Endodermal cell (in vitro differentiated cells): Measurements from ENCODE around the gene ABHD16A. TPM values are rescaled to one million over a fixed set of nuclear protein-coding genes. Genes with fewer than 3 reads are reported as not detected.

Source experiments
- DNase-seq: peaks from one replicate; pipeline ENCODE4 v3.0.0-alpha.2; 2017
- H3K27ac ChIP-seq: 2 replicates; pipeline ENCODE4 v1.5.1; 2013; ENCODE audit warnings: mild to moderate bottlenecking, low read depth, low read length, moderate library complexity
- H3K27me3 ChIP-seq: 2 replicates; pipeline ENCODE4 v1.6.1; 2013; ENCODE audit warnings: mild to moderate bottlenecking, low read length, moderate library complexity; ENCODE audit not compliant: insufficient read depth, control insufficient read depth, poor library complexity, severe bottlenecking
- H3K36me3 ChIP-seq: 2 replicates; pipeline ENCODE4 v1.7.0; 2013; ENCODE audit warnings: mild to moderate bottlenecking, low read length, moderate library complexity; ENCODE audit not compliant: control insufficient read depth, insufficient read depth
- H3K4me1 ChIP-seq: one replicate; pipeline ENCODE4 v1.7.0; 2013; ENCODE audit warnings: low read length; ENCODE audit not compliant: control insufficient read depth, insufficient read depth
- H3K4me3 ChIP-seq: 2 replicates; pipeline ENCODE4 v1.5.1; 2013; ENCODE audit warnings: mild to moderate bottlenecking, low read length, moderate library complexity
- H3K9ac ChIP-seq: 2 replicates; pipeline ENCODE4 v1.6.1; 2013; ENCODE audit warnings: mild to moderate bottlenecking, low read length, moderate library complexity; ENCODE audit not compliant: poor library complexity, severe bottlenecking; ENCODE audit errors: extremely low read depth
- H3K9me3 ChIP-seq: 2 replicates; pipeline ENCODE4 v1.6.1; 2013; ENCODE audit warnings: mild to moderate bottlenecking, low read length, moderate library complexity; ENCODE audit not compliant: control insufficient read depth
- H3K27ac Mint-ChIP-seq: 2 replicates; pipeline ENCODE4 v1.8.0; 2020; ENCODE audit warnings: mixed read lengths
- H3K27me3 Mint-ChIP-seq: 2 replicates; pipeline ENCODE4 v1.8.0; 2021; ENCODE audit warnings: mild to moderate bottlenecking, mixed read lengths; ENCODE audit not compliant: insufficient read depth
- H3K36me3 Mint-ChIP-seq: 2 replicates; pipeline ENCODE4 v1.8.0; 2020; ENCODE audit warnings: low read depth, mixed read lengths
- H3K4me1 Mint-ChIP-seq: 2 replicates; pipeline ENCODE4 v1.8.0; 2020; ENCODE audit warnings: mixed read lengths
- H3K4me3 Mint-ChIP-seq: 2 replicates; pipeline ENCODE4 v1.8.0; 2020; ENCODE audit warnings: mild to moderate bottlenecking, moderate library complexity, mixed read lengths
- H3K9me3 Mint-ChIP-seq: 2 replicates; pipeline ENCODE4 v1.8.0; 2020; ENCODE audit warnings: mild to moderate bottlenecking, mixed read lengths
- CTCF ChIP-seq: fragments of 200-600 bp; sonication (generic); conservative IDR thresholded peaks from 2 replicates; pipeline ENCODE4 v1.5.0; 2021; ENCODE audit warnings: antibody characterized with exemption, mild to moderate bottlenecking
- WGBS, 2 experiments: methylation state at CpG; one replicate each; pipeline versions ENCODE4 v1.1.5 to v1.1.7; 2013; ENCODE audit warnings: missing lambda C conversion rate in 2 of 2, mixed read lengths in 1 of 2; ENCODE audit not compliant: insufficient coverage in 1 of 2, insufficient read length in 1 of 2; 5-methylcytosine and 5-hydroxymethylcytosine counted together
- total RNA-seq, 2 donors: library from RNA; stranded (reverse); fragmentation: NEBNext Ultra II Directional in 1 of 2; extraction: Animal tissue kit (Norgen Biotek cat#: 25700) in 1 of 2; gene quantifications; 2 replicates in 1 of 2; 3 replicates in 1 of 2; pipeline ENCODE4 v1.2.1, GENCODE V29; 2021

ABHD16A gene
- total RNA-seq, 2 donors from 2014 or later: 38.3 to 59.5 TPM

- no peak for DNase-seq
- H3K36me3 ChIP-seq: peaks cover 6% of the 10 kb centered on the region
- H3K27ac Mint-ChIP-seq: no peak overlapping the region
- WGBS, 2 experiments: 76 to 84% methylated on average over 8 of the region's 8 CpGs
- no peaks in the 10 kb centered on the region for H3K9me3 ChIP-seq
- peaks cover 10% of the 10 kb centered on the region for H3K4me1 Mint-ChIP-seq
- H3K9ac ChIP-seq: no peak overlapping the region
- H3K4me1 ChIP-seq: no peaks in the 10 kb centered on the region
- peaks cover 7% of the 10 kb centered on the region for H3K27me3 ChIP-seq
- peaks cover 17% of the 10 kb centered on the region for H3K27me3 Mint-ChIP-seq
- H3K4me3 ChIP-seq: no peak overlapping the region
- peaks cover 5% of the 10 kb centered on the region for H3K36me3 Mint-ChIP-seq
- no peaks in the 10 kb centered on the region for H3K9me3 Mint-ChIP-seq
- no peak for TF ChIP-seq CTCF
- H3K27ac ChIP-seq: no peak overlapping the region
- H3K4me3 Mint-ChIP-seq: no peak overlapping the region
These were observed 25.2 kb downstream of the ABHD16A start for GRCh38 chr6:31677955-31678354.

DNA sequence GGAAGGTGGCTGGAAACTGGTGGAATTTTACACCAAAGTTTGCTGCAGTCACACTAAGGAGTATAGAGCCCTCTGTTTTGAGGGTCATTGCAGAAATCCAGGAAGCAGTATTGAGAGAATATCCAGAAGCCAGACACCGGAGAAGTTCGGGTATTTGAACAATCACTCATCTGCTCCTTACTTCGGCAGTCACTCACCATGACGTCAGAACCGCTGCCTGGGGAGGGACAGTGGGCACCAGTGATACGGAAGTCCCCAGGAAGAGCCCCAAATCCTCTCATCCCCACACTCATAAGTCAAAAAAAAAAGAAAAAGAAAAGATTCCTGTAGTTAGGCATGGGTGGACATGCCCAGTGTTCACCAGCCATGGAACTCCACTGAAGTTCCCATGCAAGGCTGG lies 26.2 kb downstream of the ABHD16A start:
- Histone ChIP-seq H3K36me3 (peaks cover 10% of the 10 kb centered on the region), H3K4me1 (no peaks in the 10 kb centered on the region), H3K9me3 (no peaks in the 10 kb centered on the region), H3K9ac (no peak overlapping the region), H3K4me3 (no peak overlapping the region), H3K27ac (no peak overlapping the region), H3K27me3 (peaks cover 6% of the 10 kb centered on the region)
- Mint-ChIP-seq H3K4me3 (no peak overlapping the region), H3K4me1 (peaks cover 10% of the 10 kb centered on the region), H3K27me3 (peaks cover 11% of the 10 kb centered on the region), H3K9me3 (no peaks in the 10 kb centered on the region), H3K27ac (no peak overlapping the region), H3K36me3 (peaks cover 13% of the 10 kb centered on the region)
- WGBS, 2 experiments: 78 to 82% methylated on average over 5 to 6 of the region's 6 CpGs
- DNase-seq: no peak
- no peak for TF ChIP-seq CTCF

GRCh38 chr6:31676322-31676903 lies 26.7 kb downstream of the ABHD16A start:
- 86 to 100% methylated on average over 1 to 4 of the region's 4 CpGs for WGBS, 2 experiments
- Histone ChIP-seq H3K9me3 (no peaks in the 10 kb centered on the region), H3K4me1 (no peaks in the 10 kb centered on the region), H3K4me3 (no peak overlapping the region), H3K27ac (no peak overlapping the region), H3K9ac (no peak overlapping the region), H3K27me3 (peaks cover 1% of the 10 kb centered on the region), H3K36me3 (peaks cover 15% of the 10 kb centered on the region)
- Mint-ChIP-seq H3K4me3 (no peak overlapping the region), H3K27ac (no peak overlapping the region), H3K9me3 (no peaks in the 10 kb centered on the region), H3K27me3 (peaks cover 6% of the 10 kb centered on the region), H3K4me1 (peaks cover 7% of the 10 kb centered on the region), H3K36me3 (peaks cover 18% of the 10 kb centered on the region)
- no peak for DNase-seq
- no peak for TF ChIP-seq CTCF
